Esophagus squamous epithelium (tissue), 4 donors: ENCODE measurements around the gene PXDC1.
"Not testable (repeated sequence)": the region's sequence is repeated elsewhere in the genome, so short reads cannot be mapped to it uniquely, and the experiment has no call there.

ENCODE experiments used
- CTCF ChIP-seq, 6 experiments: fragments of 450-650 bp in 4 of 6; fragments of 200-600 bp in 2 of 6; sonication (generic) in 2 of 6; IDR thresholded peaks; one replicate each; pipeline ENCODE4 v1.5.1; 2016 to 2019; ENCODE audit warnings: antibody characterized with exemption in 6 of 6, mild to moderate bottlenecking in 4 of 6, moderate library complexity in 4 of 6
- POLR2A ChIP-seq, 4 donors: fragments of 450-650 bp; IDR thresholded peaks; one replicate each; pipeline ENCODE4 v1.6.1; 2017; ENCODE audit warnings: antibody characterized with exemption in 4 of 4, mild to moderate bottlenecking in 4 of 4, moderate library complexity in 3 of 4

DNA sequence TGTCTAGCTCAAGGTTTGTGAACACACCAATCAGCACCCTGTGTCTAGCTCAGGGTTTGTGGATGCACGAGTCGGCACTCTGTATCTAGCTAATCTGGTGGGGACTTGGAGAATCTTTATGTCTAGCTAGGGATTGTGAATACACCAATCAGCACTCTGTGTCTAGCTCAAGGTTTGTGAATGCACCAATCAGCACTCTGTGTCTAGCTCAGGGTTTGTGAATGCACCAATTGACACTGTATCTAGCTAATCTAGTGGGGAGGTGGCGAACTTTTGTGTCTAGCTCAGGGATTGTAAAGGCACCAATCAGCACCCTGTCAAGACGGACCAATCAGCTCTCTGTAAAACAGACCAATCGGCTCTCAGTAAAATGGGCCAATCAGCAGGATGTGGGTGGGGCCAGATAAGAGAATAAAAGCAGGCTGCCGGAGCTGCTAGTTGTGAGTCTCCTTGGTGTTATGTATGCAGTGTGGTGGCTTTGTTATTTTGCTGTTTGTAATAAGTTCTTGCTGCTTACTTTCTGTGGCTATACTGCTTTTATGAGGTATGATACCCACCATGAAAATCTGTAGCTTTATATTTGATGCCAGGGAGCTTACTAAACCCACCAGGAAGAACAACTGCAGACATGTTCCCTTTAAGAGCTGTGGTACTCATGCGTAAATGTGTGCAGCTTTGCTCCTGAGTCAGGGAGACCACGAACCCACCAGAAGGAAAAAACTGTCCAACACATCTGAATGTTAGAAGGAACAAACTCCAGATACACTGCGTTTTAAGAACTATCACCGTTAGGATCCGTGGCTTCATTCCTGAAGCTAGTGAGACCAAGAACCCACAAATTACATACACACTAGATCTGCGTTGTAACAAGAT lies 20.9 kb upstream of the PXDC1 start:
- not testable (repeated sequence) for TF ChIP-seq CTCF, POLR2A (IDR thresholded peaks at IDR 0.05)
